Adrenal gland (tissue), 12 donors: ENCODE measurements around the gene FLYWCH2. TPM values are rescaled to one million over a fixed set of nuclear protein-coding genes. Genes with fewer than 3 reads are reported as not detected.
A peak's percentile ranks its signal among the peaks of the same experiment; 100 is the strongest.

ENCODE experiments used
- DNase-seq, 7 donors: peaks; one replicate each; pipeline ENCODE4 v3.0.0-alpha.2; 2019 to 2020
- H3K27ac ChIP-seq, 5 donors: fragments of 200-600 bp; sonication (generic) in 4 of 5; 1 replicate in 3 of 5; 2 replicates in 2 of 5; pipeline versions ENCODE4 v1.5.1 to v1.8.0; 2016 to 2020; ENCODE audit warnings: mild to moderate bottlenecking in 1 of 5
- H3K27me3 ChIP-seq: fragments of 200-600 bp; 2 replicates; pipeline ENCODE4 v1.8.0; 2021
- H3K36me3 ChIP-seq, 2 donors: fragments of 200-600 bp; replicated peaks in 1 of 2; 1 replicate in 1 of 2; 2 replicates in 1 of 2; pipeline versions ENCODE4 v1.5.1 to v1.8.0; 2018 to 2022
- H3K4me1 ChIP-seq, 2 donors: fragments of 200-600 bp; replicated peaks in 1 of 2; 1 replicate in 1 of 2; 2 replicates in 1 of 2; pipeline versions ENCODE4 v1.5.1 to v1.8.0; 2018 to 2021
- H3K4me3 ChIP-seq, 4 donors: fragments of 200-600 bp; sonication (generic) in 3 of 4; one replicate each; pipeline ENCODE4 v1.5.1; 2016 to 2018
- H3K9me3 ChIP-seq, 3 donors: fragments of 200-600 bp; sonication (generic) in 1 of 3; replicated peaks in 1 of 3; 1 replicate in 2 of 3; 2 replicates in 1 of 3; pipeline versions ENCODE4 v1.5.1 to v1.8.0; 2016 to 2021
- CTCF ChIP-seq, 6 experiments: fragments of 450-650 bp in 4 of 6; fragments of 200-600 bp in 2 of 6; sonication (generic) in 1 of 6; IDR thresholded peaks; 1 replicate in 5 of 6; 2 replicates in 1 of 6; pipeline versions ENCODE4 v1.5.1 to v1.8.0; 2016 to 2021; ENCODE audit warnings: antibody characterized with exemption in 6 of 6, mild to moderate bottlenecking in 2 of 6, moderate library complexity in 1 of 6
- POLR2A ChIP-seq, 2 donors: fragments of 450-650 bp; IDR thresholded peaks; one replicate each; pipeline ENCODE4 v1.6.1; 2017; ENCODE audit warnings: antibody characterized with exemption in 2 of 2, mild to moderate bottlenecking in 2 of 2, moderate library complexity in 1 of 2
- WGBS, 4 donors: extraction: QIAGEN DNeasy Blood & Tissue Kit in 2 of 4; methylation state at CpG; one replicate each; pipeline versions ENCODE4 v1.1.5 to v1.1.7; 2013 to 2017; 5-methylcytosine and 5-hydroxymethylcytosine counted together
- intact Hi-C, 2 donors: fragments of 100-400 bp; cut with DNase I; formaldehyde crosslinking; loops; one replicate each; pipeline versions ENCODE4 v1.14.1 to v1.15.0; 2022 to 2023
- polyA plus RNA-seq, 3 donors: library from polyadenylated mRNA; stranded (reverse); fragments of 200-250 nt in 2 of 3; fragments of 350-450 nt in 1 of 3; fragmentation: Illumina TruSeq in 1 of 3; extraction: RNeasy Lipid Tissue Mini Kit (QIAGEN cat#74804) in 1 of 3; gene quantifications; one replicate each; pipeline ENCODE4 v1.2.3, GENCODE V29; 2013 to 2014
- total RNA-seq, 9 donors: library from RNA; depleted of rRNA in 4 of 9; stranded (reverse); fragments of >200 nt in 4 of 9; fragments of 120-200 nt in 1 of 9; fragmentation: NEBNext Ultra II Directional in 1 of 9; extraction: Animal tissue kit (Norgen Biotek cat#: 25700) in 1 of 9; gene quantifications; one replicate each; pipeline versions ENCODE4 v1.1.0 to v1.2.4, GENCODE V29; 2013 to 2023
- donor health status: healthy with polysubstance abuse.
- donor health status: Bipolar disorder and iron deficiency.
- donor health status: DM: yes; HTN: yes; CAD: no.
- donor health status: DM: no; HTN: no; CAD: no.
- donor health status: DM: no; HTN: no; CAD: no.
- donor health status: DM: yes; HTN: yes; CAD: no.

Gene FLYWCH2
- total and polyA plus RNA-seq, 12 donors: 16.7 to 232 (median 59.7) TPM

DNA sequence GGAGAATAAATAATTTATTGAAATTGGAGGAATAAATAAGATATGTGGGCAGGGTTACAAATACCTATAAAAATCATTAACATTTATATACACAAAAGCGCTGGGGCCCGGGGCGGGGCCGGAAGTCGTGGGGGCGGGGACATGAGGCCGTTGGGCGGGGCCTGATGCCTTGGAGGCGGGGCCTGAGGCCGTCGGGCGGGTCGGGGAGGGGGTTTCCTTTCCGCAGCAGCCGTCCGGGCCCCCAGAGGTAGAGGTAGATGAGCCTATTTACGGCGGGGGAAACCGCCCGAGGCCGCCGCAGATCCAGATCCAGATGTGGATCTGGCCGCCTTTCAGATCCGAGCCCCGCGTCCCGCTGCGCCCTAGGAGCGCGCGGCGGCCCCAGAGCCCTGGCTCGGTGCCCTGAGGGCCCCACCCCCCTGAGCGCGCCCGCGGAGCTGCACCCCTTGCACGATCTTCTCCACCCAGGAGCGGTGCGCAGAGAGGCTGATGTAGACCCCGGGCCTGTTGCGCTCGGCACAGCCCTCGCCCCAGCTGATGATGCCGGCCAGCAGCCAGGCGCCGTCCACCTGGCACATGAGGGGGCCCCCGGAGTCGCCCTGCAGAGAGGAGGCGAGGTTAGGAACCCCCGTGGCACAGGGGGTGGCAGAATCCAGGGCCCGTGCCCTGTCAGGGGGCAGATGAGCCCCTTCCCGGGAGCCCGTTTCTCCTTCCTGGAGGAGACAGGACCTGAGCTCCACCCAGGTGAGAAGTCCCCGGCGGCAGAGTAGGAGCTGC is 30.1 kb upstream of the FLYWCH2 start:
- H3K4me1 ChIP-seq: no peaks in the 10 kb centered on the region
- no peak for DNase-seq
- peaks cover 10% of the 10 kb centered on the region for H3K27me3 ChIP-seq
- intact Hi-C loops: no loop called here
- TF ChIP-seq CTCF (IDR thresholded peaks at IDR 0.05) (no peak), POLR2A (IDR thresholded peaks at IDR 0.05) (no peak)
- no peaks in the 10 kb centered on the region for H3K9me3 ChIP-seq
- no peaks in the 10 kb centered on the region for H3K36me3 ChIP-seq
- no peak overlapping the region for H3K27ac ChIP-seq
- no peak overlapping the region for H3K4me3 ChIP-seq
- WGBS, 4 donors: 38 to 67% (median 41%) methylated on average over 35 to 56 of the region's 56 CpGs

- Histone ChIP-seq H3K4me1 (no peaks in the 10 kb centered on the region), H3K9me3 (no peaks in the 10 kb centered on the region), H3K36me3 (no peaks in the 10 kb centered on the region), H3K27me3 (peaks cover 16% of the 10 kb centered on the region), H3K4me3 (no peak overlapping the region), H3K27ac (no peak overlapping the region)
- TF ChIP-seq POLR2A (IDR thresholded peaks at IDR 0.05): no peak
- TF ChIP-seq CTCF (IDR thresholded peaks at IDR 0.05): no peak
- 70 to 86% (median 75%) methylated on average over 12 to 18 of the region's 18 CpGs for WGBS, 4 donors
- DNase-seq: no peak
- intact Hi-C loops: no loop called here
These were observed 29.4 kb upstream of the FLYWCH2 start for GRCh38 chr16:2853531-2854073.

DNA sequence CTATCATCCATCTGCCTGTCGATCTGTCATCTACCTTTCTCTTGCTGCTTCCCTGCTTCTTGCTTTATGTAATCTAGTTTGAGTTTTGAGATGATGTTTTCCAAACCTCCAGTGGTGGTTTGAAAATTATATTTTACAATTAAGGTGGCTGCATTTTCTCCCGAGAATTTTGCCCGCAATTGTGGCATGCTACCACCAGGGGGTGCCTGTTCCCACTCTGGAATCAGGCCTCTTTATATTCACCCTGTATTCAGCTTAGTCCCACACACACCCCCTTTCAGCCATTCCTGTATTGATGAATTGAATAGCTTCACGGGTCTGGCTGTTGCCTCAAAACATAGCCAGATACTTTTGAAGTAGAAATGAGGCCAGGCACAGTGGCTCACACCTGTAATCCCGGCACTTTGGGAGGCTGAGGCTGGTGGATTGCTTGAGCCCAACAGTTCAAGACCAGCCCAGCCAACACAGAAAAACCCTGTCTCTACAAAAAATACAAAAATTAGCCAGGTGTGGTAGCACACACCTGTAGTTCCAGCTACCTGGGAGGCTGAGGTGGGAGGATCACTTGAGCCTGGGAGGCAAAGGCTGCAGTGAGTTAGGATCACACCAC is 28.2 kb upstream of the FLYWCH2 start:
- intact Hi-C loops: no loop called here
- H3K4me1 ChIP-seq: no peaks in the 10 kb centered on the region
- no peaks in the 10 kb centered on the region for H3K9me3 ChIP-seq
- H3K36me3 ChIP-seq: no peaks in the 10 kb centered on the region
- no peak for DNase-seq
- H3K4me3 ChIP-seq: no peak overlapping the region
- H3K27ac ChIP-seq: no peak overlapping the region
- H3K27me3 ChIP-seq: peaks cover 16% of the 10 kb centered on the region
- TF ChIP-seq POLR2A (IDR thresholded peaks at IDR 0.05) (no peak), CTCF (IDR thresholded peaks at IDR 0.05) (peak in 3 of 6 experiments; percentile 3 to 33 (median 11))
- 48 to 69% (median 58%) methylated on average over 5 of the region's 5 CpGs for WGBS, 4 donors

DNA sequence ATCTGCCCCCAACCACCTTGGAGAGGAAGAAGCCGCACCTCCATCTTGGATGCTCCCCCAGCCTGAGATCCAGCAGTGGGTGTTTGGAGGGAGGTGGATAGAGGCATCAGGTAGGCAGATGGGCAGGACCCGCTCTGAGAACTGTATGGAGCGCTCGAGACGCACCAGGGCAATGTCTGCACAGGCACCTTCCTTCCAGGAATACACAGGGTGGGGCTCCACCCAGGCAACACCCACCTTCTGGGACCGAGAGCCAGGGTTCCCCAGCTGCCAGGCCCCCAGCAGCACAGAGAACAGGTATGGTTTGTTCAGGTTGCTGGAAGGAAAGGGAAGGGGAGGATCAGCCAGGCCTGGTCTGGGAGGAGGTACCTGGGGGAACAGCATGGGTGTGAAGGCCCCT is 27.5 kb upstream of the FLYWCH2 start:
- H3K27ac ChIP-seq: no peak overlapping the region
- H3K4me1 ChIP-seq: no peaks in the 10 kb centered on the region
- peak in 1 of 7 donors; percentile 6 for DNase-seq
- intact Hi-C loops: no loop called here
- H3K9me3 ChIP-seq: no peaks in the 10 kb centered on the region
- H3K27me3 ChIP-seq: peaks cover 21% of the 10 kb centered on the region
- WGBS, 4 donors: 74 to 83% (median 77%) methylated on average over 6 of the region's 6 CpGs; no CpG with 5 or more reads in 1 of the 4 donors
- H3K36me3 ChIP-seq: no peaks in the 10 kb centered on the region
- H3K4me3 ChIP-seq: no peak overlapping the region
- TF ChIP-seq POLR2A (IDR thresholded peaks at IDR 0.05) (no peak), CTCF (IDR thresholded peaks at IDR 0.05) (no peak)
